Right ventricle myocardium inferior (tissue), 1 donor: Measurements from ENCODE around the gene RPL10L. TPM values are rescaled to one million over a fixed set of nuclear protein-coding genes. Genes with fewer than 3 reads are reported as not detected.

ENCODE experiments used
- ATAC-seq: fragments of 200-7000 bp; cut with Tn5 transposase; one replicate; pipeline ENCODE4 v1.9.1; 2020; ENCODE audit warnings: mild to moderate bottlenecking, moderate library complexity
- DNase-seq: peaks from one replicate; pipeline ENCODE4 v3.0.0; 2021; ENCODE audit errors: missing footprints
- intact Hi-C: fragments of 100-400 bp; cut with DNase I; formaldehyde crosslinking; loops from one replicate; pipeline ENCODE4 v1.11.0; 2022
- long read RNA-seq: library from polyadenylated mRNA; unstranded; transcript quantifications from one replicate; pipeline ENCODE4 v2.0.0, GENCODE V29; 2021
- total RNA-seq: library from RNA; stranded (reverse); fragmentation: NEBNext Ultra II Directional; extraction: Animal tissue kit (Norgen Biotek cat#: 25700); gene quantifications from one replicate; pipeline ENCODE4 v1.2.1, GENCODE V29; 2021
- donor health status: DM: no; HTN: yes; CAD: no; lungs with severe emphysema.

The RPL10L gene
- not detected for total RNA-seq
- long read RNA-seq, result 0 reads

- no peak for DNase-seq
- intact Hi-C loops, result no loop called here
- ATAC-seq, result no peak
Measured at GRCh38 chr14:46651526-46652144, at the start of gene RPL10L. Gene RPL10L (minus strand): TSS chr14:46651781. CDS start chr14:46651736, 45 bp downstream.

- no peak for ATAC-seq
- no peak for DNase-seq
- intact Hi-C loops, result no loop called here
Measured at GRCh38 chr14:46691819-46692218, 40.2 kb upstream of the RPL10L start.

- no peak for ATAC-seq
- DNase-seq, result no peak
- intact Hi-C loops, result no loop called here
Measured at GRCh38 chr14:46686652-46687051, 35.1 kb upstream of the RPL10L start.

GRCh38 chr14:46672128-46672527, 20.5 kb upstream of the RPL10L start:
- ATAC-seq (no peak), DNase-seq (no peak)
- intact Hi-C loops, result no loop called here

GRCh38 chr14:46663382-46663781, 11.8 kb upstream of the RPL10L start:
- intact Hi-C loops, result no loop called here
- DNase-seq (no peak), ATAC-seq (no peak)

DNA sequence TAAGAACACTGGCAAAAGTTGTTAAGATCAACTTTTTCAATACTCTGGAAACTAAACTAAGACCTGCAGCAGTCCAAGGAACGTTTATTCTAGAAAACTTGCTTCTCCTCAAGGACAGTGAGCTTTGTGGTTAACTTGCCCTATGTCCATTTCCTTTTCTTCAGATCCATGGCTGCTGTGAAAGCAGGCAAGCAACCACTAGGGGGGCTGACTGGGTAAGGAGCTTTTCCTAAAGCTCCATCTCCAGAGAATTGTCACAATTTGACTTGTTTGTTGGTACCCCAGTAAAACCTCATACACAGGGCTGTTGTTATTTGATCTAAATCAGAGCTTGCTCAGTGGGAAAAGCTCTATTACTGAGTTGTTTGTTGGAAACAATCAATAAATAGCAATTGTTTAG, 10.1 kb upstream of the RPL10L start:
- no peak for ATAC-seq
- intact Hi-C loops, result no loop called here
- no peak for DNase-seq

DNA sequence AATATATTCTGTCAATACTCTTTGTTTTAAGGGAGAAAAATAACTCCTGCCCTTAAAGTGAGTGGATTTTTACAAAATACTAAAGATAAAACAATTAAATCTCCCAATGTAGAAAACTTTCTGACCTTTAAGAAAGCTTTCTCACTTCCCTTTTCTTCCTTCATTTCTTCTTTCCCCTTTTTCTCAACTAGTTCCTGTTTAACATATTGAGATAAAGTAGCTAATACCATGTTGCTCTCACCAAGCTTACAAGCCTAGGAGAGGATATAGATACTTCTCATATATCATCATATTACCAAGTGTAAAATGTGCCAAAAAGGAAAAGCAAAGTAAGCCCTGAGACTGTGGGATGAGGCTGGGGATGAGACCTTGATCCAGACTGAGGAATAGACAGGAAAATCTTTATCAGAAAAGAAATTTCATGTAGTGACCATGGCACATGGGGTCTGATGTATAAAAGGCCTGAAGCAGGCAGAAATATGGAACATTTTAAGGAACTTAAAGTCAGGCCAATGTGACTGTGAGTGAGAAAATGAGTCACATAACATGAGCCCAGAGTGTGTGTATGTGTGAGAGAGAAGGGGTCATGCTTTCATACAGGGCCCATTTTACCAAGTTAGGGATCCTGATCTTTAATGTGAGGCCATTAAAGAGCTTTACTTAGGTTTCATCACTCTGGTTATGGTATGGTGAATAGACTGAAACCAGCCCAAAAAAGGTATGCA, 1.6 kb upstream of the RPL10L start:
- intact Hi-C loops, result no loop called here
- ATAC-seq (no peak), DNase-seq (no peak)

- DNase-seq (no peak), ATAC-seq (no peak)
- intact Hi-C loops, result no loop called here
Measured at GRCh38 chr14:46646796-46647195, 4.8 kb downstream of the RPL10L start.

DNA sequence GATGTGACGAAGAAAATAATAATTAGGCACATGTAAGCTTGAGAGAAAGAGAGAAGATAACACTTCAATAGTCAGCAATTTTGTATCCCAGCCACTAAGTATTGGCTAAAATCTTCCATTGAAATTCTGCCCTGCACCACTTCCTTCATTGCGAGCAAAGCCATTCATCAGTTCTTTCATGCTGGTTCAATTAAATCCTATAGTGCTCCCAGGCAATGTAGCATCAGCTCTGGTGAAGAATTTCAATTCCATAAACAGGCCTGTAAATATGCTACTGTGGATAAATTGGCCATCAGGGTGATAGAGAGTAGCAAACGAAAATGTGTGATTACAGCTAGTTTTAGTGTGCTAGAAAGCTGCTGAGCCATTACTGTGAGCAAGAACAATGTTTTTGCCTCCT, 24.7 kb downstream of the RPL10L start:
- intact Hi-C loops, result no loop called here

More for the DNA sequence above, 24.7 kb downstream of the RPL10L start:
- DNase-seq (no peak), ATAC-seq (no peak)
